Stimulated activated CD4-positive, alpha-beta T cell treated with anti-CD3 and anti-CD28 coated beads, Interleukin-1b, Interleukin-23, amount 100 ng/mL, for 4 hours (primary cell): ENCODE results near the gene MCOLN1.

Experiments used
- DNase-seq, 2 donors: peaks; one replicate each; pipeline ENCODE4 v3.0.0-alpha.2; 2020; ENCODE audit warnings: low read depth in 2 of 2

MCOLN1 gene

DNA sequence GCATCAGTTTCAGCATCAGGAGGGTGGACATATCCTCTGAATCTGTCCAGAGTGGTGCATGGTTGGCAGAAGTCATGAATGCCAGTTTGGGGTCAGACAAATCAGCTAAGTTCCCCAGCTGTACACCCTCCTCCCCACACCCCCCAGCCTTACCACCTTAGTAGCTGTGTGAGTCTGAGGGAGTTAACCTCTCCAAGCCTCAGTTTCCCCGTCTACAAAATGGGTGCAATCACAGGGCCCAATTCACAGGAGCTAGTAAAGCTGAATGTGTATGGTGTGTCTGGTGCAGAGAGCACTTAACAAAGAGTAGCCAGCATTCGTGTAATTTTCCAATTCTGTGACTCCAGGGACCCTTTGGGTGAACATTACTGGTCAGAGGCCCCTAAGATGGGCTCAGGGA lies 19.9 kb upstream of the MCOLN1 start:
- DNase-seq: no peak

DNA sequence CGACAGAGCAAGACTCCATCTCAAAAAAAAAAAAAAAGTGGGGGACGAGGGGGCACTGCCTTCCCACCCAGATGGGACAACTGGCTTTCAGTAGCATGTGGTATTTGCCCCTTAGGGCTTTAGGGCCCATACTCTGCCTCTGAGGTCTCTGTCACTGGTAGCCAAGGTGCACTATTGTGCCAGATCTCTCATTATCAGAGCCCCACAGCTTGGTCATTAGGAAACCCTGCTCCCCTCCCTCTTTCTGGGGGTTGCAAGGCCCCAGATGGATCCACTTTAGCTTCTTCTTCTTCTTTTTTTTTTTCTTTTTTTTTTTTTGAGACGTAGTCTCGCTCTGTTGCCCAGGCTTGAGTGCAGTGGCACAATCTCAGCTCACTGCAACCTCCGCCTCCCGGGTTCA lies 17.7 kb upstream of the MCOLN1 start:
- no peak for DNase-seq

DNA sequence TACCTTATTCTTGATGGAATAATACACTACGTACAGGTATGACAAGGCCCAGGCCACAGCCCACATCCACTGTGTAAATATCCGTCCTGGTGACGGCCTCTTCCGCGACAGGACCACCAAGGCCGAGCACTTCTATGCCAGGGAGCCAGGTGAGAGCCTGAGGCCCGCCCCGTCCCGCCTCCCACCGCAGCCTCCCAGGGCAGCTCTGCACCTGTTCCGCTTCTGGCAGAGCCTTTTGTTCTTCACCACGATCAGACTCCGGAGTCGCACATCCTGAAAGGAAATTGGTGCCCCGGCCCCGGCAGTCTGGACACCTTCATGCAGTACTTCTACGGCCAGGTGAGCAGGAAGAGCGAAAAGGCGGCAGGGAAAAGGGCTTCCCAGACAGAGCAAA lies 17.1 kb upstream of the MCOLN1 start:
- no peak for DNase-seq

DNA sequence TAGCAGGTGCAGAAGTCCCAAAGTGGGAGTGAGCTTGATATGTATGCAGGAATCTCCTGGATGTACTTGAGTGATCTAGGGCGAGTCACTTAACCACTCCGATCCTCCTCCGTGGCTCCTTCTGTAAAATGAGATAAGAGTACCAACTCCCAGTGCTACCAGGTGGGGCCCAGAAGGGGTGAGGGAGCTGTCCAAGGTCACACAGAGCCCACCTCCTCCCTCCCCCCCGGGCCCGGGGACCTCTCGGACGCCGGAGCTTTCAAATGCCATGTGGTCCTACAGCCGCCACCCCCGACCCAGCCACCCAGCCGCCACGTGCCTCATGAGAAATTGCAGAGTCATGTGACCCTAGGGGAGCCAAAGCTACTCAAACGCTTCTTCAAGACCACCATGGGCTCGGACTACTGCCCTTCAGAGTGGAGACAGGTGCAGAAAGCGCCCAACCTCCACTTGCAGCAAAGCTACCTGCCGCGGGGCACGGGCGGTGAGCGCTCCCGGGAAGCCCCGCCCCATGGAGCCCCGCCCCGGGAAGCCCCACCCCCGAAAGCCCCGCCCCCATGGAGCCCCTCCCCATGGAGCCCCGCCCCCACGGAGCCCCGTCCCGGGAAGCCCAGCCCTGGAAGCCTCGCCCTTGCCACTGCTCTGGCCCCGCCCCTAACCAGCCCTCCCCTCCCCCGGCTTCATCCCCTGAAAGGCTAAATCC lies 16.6 kb upstream of the MCOLN1 start:
- DNase-seq: no peak

DNA sequence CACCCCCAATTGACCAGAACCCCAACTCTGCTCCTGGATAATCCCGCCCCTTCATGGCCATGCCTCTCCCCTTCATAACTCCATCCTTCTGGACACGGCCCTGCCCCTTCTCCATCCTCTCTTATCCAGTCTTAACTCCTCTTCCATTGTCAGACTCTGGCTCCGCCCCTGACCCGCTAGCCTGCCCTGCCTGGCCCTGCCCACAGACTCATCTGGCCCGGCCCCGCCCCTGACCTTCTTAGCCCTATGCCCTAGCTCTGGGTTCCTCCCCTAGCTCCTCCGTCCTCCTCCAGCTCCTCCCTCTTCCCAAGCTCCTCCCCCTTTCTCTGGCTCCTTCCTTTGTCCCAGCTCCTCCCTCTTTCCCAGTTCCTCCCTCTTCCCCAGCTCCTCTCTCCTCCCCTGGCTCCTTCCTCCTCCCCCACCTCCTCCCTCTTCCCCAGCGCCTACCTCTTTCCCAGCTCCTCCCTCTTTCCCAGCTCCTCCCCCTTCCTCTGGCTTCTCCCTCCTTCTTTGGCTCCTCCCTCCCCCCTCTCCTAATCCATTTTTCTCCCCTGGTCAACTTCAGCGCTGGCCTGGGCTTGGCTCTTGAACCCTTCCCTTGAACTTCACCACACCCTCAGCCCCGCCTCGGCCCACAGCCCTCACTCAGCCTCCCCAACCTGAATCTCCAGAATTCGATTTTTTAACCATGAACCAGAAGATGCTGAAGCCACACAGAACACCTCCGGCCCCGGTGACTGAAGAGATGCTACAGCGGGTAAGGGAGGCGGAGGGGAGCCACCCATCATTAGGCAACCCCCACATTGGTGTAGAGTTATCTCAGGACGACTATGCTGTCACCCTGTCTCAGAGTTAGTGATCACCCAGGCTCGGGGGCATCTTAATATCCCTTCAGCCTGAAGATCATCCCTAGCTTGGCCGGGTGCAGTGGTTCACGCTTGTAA lies 15.8 kb upstream of the MCOLN1 start:
- no peak for DNase-seq

DNA sequence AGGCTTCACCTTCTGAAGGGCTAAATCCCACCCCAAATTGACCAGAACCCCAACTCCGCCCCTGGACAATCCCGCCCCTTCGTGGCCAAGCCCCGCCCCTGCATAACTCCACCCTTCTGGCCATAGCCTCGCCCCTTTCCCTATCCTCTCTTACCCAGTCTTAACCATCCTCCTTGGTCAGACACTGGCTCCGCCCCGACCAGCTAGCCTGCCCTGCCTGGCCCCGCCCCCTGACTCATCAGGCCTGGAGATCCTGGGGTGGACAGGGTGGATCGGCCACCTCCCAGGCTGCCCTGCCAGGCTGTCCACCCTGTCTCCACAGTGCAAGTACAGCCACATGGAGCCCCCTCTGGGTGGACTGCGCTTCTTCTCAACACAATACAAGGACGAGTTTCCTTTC lies 14.5 kb upstream of the MCOLN1 start:
- no peak for DNase-seq

DNA sequence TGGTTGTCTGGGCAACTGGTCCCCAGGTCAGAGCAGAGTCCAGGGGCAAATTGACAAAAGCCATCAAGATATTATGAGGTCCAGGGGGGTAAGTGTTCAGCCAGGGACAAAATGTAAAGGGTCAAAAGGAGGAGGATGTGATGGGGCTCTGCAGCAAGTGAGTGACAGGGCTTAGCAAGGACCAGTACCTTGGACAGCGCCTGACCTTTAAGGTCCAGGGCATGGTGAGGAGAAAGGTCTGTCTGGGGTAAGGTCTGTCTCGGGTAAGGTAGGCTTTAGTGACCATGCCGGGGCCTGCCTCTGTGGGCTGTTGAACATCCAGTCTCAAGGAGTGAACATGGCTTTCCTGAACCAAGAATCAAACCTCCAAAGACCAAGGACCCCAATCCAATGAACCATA lies 12.8 kb upstream of the MCOLN1 start:
- no peak for DNase-seq

DNA sequence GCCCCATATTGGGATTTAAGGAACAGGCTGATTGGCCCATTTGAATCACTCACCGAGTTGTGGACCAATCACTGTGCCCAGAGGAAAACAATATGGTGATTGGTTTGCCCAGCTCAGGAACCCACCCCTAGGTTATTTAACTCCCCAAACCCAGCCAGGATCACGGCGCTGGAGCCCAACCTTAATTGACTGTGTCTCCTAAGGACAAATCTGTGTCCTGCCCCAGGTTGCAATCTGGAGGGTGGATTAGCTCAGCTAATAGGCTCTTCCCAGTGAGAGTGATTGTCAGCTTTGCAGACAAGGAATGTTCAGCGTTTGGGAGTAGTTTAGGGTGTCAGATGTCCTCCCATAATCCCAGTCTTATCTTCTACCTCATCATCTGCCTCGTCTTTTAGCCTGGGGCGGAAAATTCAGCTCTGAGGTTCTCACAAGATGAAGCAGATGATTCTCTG lies 10.0 kb upstream of the MCOLN1 start:
- DNase-seq: no peak

DNA sequence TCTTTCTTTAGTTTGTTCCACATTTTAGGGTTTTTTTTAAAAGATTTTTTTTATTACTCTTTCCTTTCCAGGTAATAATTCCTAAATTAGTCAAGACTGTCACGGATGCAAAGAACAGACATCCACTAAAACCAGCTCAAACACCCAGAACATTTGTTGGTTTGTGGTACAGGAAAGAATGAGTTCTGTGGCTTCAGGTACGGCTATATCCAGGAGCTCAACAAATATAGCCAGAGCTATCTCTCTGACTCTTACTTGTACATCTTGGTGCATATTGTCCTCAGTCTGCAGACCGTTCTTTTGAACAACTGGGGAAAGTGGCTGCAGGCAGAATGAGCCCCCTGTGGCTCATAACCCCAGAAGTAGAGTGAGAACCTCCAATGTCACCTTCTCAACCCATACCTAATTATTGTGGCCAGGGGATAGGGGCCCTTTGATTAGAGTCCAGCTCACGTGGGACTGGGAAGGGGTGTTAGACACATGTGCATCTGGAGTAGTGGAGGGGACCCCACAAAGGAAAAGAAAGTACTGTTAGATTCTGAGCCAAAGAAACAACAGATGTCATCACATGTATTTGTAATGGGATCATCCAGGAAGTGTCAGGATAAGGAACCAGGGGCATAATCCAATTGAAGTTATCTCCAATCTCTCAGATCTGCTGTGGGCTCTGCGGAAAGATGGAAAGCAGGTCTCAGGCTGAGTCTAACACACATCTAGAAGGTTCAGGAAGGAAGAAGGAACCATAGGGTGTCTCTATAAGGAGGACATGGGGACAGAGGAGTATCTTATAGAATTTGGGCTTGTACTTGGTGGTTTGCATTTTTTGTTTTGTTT lies 8.4 kb upstream of the MCOLN1 start:
- no peak for DNase-seq

DNA sequence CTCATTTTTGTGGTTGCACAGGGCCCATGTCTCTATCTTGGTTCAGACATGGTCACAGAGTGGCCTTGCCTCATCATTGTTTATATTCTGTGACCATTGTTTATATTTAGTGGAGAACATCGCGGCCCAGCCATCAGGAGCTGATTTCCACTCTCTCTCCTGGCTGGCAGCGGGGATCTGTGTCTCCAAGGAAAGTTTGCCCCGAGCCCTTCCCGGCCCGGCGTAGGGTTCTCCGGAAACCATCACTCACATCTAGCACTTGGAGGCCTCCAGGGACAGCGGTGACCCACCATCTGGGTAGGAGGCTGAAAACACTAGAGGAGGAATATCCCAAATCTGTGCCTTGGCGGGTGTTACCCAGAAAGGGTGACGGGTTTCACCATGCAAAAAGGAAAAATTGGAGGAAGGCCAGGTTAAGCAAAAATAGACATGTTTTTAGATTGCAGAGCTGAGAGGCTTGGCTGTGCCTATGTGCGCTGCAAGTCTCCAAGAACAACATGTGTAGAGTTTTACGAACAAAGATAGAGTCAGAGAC lies 7.2 kb upstream of the MCOLN1 start:
- DNase-seq: no peak

DNA sequence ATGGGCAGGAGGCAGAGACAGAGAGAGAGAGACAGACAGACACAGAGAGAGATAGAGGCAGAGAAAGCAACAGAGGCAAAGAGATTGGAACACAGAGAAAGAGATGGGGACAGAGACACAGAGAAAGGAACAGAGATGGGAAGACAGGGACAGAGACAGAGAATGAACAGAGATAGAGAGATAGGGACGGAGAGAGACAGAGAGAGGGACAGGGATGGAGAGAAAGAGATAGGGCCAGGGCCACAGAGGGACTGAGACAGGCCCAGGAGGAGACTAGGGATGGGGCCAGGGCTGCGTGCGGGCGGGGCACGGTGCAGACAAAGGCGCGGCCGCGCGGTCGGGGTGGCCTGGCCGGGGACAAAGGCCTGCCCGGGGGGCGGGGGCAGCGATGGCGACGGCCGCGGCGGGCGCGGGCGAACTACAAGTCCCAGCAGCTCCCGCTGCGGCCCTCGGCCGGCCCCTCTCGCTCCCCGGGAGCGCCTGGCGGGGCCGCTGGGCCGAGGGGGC lies 6.7 kb upstream of the MCOLN1 start, which contains the start of gene ZNF358:
Gene ZNF358 (plus strand): TSS at position 459 of the 507 bp plus-strand sequence. CDS start 3,140 bp downstream, outside the sequence.
- peak in 1 of 2 donors; percentile 46 for DNase-seq

DNA sequence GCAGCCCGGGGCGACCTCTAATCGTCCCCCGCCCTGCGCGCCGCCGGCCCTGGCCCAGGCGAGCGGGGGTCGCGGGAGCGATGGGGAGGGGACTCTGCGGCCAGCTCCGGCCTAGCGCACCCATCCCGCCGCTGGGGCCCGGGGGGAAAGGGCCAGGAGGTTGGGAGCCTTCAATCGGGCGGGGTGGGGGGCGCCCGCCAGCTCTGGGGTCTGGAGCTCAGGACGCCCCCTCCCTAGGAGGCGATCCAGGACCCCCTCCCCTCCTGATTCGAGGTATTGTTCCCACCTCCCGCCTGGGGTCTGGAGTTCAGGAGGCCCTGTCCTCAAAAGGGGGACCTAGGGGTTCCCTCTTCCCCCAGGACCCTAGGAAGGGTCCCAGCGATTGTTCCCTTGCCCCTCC lies 6.1 kb upstream of the MCOLN1 start:
- DNase-seq: no peak

DNA sequence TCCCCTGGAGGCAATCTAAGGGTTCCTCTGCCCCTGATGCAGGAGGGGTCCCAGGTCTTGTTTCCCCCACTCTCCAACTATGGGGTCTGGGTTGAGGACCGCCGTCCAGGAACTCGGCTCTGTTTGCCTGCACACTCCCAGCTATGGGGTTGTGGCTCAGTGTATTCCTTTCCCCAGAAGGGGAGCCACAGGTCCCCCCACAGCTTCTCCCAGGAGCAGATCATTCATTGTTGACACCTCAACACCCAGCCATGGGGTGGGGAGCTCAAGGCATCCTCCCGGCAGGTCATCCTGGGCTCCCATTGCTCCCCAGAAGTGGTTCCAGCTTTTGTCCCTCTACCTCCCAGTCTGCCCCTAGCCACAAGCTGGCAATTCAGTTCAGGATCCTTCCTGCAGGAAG lies 5.5 kb upstream of the MCOLN1 start:
- no peak for DNase-seq

DNA sequence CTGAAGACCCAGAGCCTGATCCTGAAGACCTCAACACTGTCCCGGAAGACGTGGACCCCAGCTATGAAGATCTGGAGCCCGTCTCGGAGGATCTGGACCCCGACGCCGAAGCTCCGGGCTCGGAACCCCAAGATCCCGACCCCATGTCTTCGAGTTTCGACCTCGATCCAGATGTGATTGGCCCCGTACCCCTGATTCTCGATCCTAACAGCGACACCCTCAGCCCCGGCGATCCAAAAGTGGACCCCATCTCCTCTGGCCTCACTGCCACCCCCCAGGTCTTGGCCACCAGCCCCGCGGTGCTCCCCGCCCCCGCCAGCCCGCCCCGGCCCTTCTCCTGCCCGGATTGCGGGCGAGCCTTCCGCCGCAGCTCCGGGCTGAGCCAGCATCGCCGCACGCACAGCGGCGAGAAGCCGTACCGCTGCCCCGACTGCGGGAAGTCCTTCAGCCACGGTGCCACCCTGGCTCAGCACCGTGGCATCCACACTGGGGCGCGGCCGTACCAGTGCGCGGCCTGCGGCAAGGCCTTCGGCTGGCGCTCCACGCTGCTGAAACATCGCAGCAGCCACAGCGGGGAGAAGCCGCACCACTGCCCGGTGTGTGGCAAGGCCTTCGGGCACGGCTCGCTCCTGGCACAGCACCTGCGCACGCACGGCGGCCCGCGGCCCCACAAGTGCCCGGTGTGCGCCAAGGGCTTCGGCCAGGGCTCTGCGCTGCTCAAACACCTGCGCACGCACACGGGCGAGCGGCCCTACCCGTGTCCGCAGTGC lies 2.9 kb upstream of the MCOLN1 start:
- no peak for DNase-seq

DNA sequence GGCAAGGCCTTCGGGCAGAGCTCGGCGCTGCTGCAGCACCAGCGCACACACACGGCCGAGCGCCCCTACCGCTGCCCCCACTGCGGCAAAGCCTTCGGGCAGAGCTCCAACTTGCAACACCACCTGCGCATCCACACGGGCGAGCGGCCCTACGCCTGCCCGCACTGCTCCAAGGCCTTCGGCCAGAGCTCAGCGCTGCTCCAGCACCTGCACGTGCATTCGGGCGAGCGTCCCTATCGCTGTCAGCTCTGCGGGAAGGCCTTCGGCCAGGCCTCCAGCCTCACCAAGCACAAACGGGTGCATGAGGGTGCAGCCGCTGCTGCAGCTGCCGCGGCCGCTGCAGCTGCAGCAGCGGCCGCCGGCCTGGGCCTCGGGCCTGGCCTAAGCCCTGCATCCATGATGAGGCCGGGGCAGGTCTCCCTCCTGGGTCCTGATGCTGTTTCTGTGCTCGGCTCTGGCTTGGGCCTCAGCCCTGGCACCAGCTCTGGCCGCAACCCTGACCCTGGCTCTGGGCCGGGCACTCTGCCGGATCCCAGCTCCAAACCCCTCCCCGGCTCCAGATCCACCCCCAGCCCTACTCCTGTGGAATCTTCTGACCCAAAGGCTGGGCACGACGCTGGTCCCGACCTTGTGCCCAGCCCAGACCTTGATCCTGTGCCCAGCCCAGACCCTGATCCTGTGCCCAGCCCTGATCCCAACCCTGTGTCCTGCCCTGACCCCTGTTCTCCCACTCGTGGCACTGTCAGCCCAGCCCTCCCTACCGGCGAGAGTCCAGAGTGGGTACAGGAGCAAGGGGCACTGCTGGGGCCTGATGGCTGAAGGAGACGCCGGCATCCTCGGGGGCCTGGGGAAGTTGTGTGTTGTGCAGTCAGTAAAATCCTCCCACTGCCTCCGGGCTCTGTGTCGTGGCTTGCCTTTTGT lies 2.0 kb upstream of the MCOLN1 start:
- DNase-seq: no peak

DNA sequence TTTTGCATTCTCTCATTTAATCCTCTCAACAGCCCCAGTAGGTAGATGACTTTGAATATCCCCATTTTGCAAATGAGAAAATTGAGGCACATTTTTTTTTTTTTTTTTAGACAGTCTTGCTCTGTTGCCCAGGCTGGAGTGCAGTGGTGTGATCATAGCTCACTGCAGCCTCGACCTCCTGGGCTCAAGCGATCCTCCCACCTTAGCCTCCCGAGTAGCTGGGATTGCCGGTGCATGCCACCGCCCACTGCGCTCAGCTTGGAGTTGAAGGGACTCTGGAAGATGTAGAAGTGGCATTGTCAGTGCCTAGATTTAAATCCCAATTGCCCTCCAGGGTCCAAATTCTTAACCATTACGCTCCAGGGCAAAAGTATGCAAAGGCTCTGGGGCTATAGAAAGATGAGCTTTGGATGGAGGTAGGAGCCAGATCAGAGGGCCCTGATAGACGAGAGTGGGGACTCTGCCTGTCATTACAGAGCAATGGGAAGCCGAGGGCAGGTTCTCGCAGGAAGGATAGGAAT lies 813 bp upstream of the MCOLN1 start:
- no peak for DNase-seq

DNA sequence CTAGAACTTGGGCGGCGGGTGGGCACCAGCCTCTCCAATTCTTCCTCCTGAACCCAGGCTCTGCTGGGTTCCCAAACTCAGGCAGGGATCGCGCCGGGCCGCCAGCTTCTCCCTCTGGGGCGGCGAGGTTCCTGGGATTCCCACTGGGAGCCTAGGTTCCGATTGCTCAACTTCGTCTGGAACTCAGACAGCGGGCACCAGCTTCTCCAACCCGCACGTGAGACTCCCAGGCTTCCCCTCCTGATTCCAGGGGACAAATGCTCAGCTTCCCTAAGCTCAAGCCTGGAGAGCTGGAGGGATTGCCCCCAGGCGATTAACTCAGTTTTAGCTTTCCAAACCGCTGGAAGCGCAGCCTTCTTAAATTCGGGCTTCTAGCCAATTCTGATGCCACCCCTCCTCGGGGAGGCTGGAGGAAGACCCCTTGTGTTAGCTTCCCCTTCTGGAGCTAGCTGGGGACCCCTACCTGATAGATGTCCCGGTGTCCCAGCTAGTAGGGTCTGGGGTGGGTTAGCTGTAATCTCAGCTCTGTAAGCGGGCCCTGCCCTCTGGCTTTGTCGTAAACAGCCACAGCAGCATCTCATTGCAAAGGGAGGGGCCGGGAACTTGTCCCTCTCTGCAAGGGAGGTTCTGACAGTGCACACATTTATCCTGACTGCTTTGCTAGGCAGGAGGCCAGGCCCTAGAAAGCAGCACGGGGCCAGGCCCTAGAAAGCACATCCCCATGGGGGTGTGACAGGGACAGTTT lies 671 bp downstream of the MCOLN1 start:
- DNase-seq: no peak

DNA sequence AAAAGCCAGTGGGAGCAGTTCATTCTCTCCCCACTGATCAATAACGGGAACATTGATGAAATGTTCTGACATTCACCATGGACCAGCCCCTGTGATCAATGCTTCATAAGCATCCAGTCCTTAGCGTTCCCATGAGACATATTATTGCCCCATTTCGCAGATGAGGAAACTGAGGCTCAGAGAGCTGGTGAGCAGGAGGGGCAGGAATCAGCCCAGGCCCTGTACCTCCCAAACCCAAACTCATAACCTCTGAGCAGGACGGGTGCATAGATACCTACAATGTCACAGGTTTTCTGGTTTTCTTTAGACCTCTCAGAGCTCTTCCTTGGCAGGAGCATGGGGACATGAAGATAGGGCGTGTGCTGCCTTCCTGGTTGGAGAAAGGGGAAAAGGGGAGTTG lies 2.1 kb downstream of the MCOLN1 start:
- no peak for DNase-seq
